SK-N-SH (cell line): Measurements from ENCODE around the gene TXNRD1. TPM values are rescaled to one million over a fixed set of nuclear protein-coding genes. Genes with fewer than 3 reads are reported as not detected.

Experiments
- CTCF ChIA-PET: fragments of 300-600, 350-600 bp; formaldehyde crosslinking; extraction: SDS; loops from one replicate; lab custom pipeline; 2021; lab: Yijun Ruan, JAX
- POLR2A ChIA-PET: fragments of 350-600 bp; sonication (Branson Sonifier 250); formaldehyde crosslinking; extraction: SDS; loops from one replicate; lab custom pipeline; 2020; ENCODE audit warnings: antibody characterized with exemption, inconsistent platforms; lab: Yijun Ruan, JAX
- DNase-seq: peaks from one replicate; pipeline ENCODE4 v3.0.0; 2012
- H2AFZ ChIP-seq: fragments of 200-600 bp; sonication (generic); 2 replicates; pipeline ENCODE4 v1.8.1; 2016; ENCODE audit warnings: antibody characterized with exemption, mild to moderate bottlenecking, low read depth
- H3F3A ChIP-seq: fragments of 200-600 bp; sonication (generic); replicated peaks from 2 replicates; pipeline ENCODE3; 2016; ENCODE audit warnings: antibody characterized with exemption, mild to moderate bottlenecking; ENCODE audit not compliant: insufficient read depth
- H3K27ac ChIP-seq, 2 experiments: fragments of 200-500 bp in 1 of 2; fragments of 200-600 bp in 1 of 2; sonication (Bioruptor generic) in 1 of 2; sonication (generic), shearing (Covaris generic) in 1 of 2; 2 replicates each; pipeline versions ENCODE4 v1.5.1 to v1.6.1; 2014 to 2016; ENCODE audit warnings: low read depth in 2 of 2, inconsistent platforms in 1 of 2, low read length in 1 of 2, mild to moderate bottlenecking in 1 of 2, mixed read lengths in 1 of 2
- H3K27me3 ChIP-seq: fragments of 200-600 bp; sonication (generic), shearing (Covaris generic); 2 replicates; pipeline ENCODE4 v1.6.1; 2016; ENCODE audit warnings: mixed run types; ENCODE audit not compliant: insufficient read depth
- H3K36me3 ChIP-seq, 2 experiments: fragments of 200-500 bp in 1 of 2; fragments of 200-600 bp in 1 of 2; sonication (Bioruptor generic) in 1 of 2; sonication (generic) in 1 of 2; replicated peaks in 1 of 2; 2 replicates each; pipeline versions ENCODE3 to v1.5.1; 2014 to 2016; ENCODE audit warnings: low read length in 1 of 2, mild to moderate bottlenecking in 1 of 2; ENCODE audit not compliant: insufficient read depth in 2 of 2, control insufficient read depth in 1 of 2
- H3K4me1 ChIP-seq, 2 experiments: fragments of 200-500 bp in 1 of 2; fragments of 200-600 bp in 1 of 2; sonication (Bioruptor generic) in 1 of 2; sonication (generic), shearing (Covaris generic) in 1 of 2; 2 replicates each; pipeline versions ENCODE4 v1.5.1 to v1.6.1; 2014 to 2016; ENCODE audit warnings: low read depth in 1 of 2, low read length in 1 of 2, mixed run types in 1 of 2; ENCODE audit not compliant: insufficient read depth in 2 of 2, control insufficient read depth in 1 of 2
- H3K4me2 ChIP-seq: fragments of 200-600 bp; sonication (generic), shearing (Covaris generic); 2 replicates; pipeline ENCODE4 v1.6.1; 2017; ENCODE audit warnings: mixed run types
- H3K4me3 ChIP-seq, 2 experiments: fragments of 200-500 bp in 1 of 2; fragments of 200-600 bp in 1 of 2; sonication (Bioruptor generic) in 1 of 2; sonication (generic), shearing (Covaris generic) in 1 of 2; 2 replicates each; pipeline versions ENCODE4 v1.5.1 to v1.8.1; 2014 to 2016; ENCODE audit warnings: low read depth in 2 of 2, inconsistent platforms in 1 of 2, low read length in 1 of 2, mild to moderate bottlenecking in 1 of 2, mixed read lengths in 1 of 2, moderate library complexity in 1 of 2
- H3K79me2 ChIP-seq: fragments of 200-600 bp; sonication (generic); 2 replicates; pipeline ENCODE4 v1.8.1; 2017; ENCODE audit warnings: mild to moderate bottlenecking; ENCODE audit not compliant: insufficient read depth
- H3K9ac ChIP-seq: fragments of 200-600 bp; sonication (generic); 2 replicates; pipeline ENCODE4 v1.6.1; 2017; ENCODE audit warnings: mixed run types
- H3K9me2 ChIP-seq: fragments of 200-600 bp; sonication (generic); 2 replicates; pipeline ENCODE4 v1.6.1; 2017; ENCODE audit warnings: mixed run types
- H3K9me3 ChIP-seq: fragments of 200-600 bp; sonication (generic); 2 replicates; pipeline ENCODE4 v1.6.1; 2017; ENCODE audit warnings: mixed run types, mild to moderate bottlenecking, moderate library complexity
- H4K20me1 ChIP-seq: fragments of 200-600 bp; sonication (generic); 2 replicates; pipeline ENCODE4 v1.6.1; 2017; ENCODE audit warnings: mild to moderate bottlenecking, mixed run types; ENCODE audit not compliant: insufficient read depth
- CHD2 ChIP-seq: fragments of 150-350 bp; IDR thresholded peaks from 2 replicates; pipeline ENCODE4 v1.6.1; 2018; ENCODE audit warnings: low read length; ENCODE audit not compliant: partially characterized antibody
- CTCF ChIP-seq: fragments of 200-600 bp; sonication (generic); IDR thresholded peaks from 2 replicates; pipeline ENCODE4 v1.6.1; 2017; ENCODE audit warnings: antibody characterized with exemption, mild to moderate bottlenecking, moderate library complexity
- ELF1 ChIP-seq: IDR thresholded peaks from 2 replicates; pipeline ENCODE4 v1.4.0; 2012
- FOSL2 ChIP-seq: IDR thresholded peaks from 2 replicates; pipeline ENCODE4 v1.4.0; 2012; ENCODE audit warnings: low read depth, mild to moderate bottlenecking, moderate library complexity, borderline replicate concordance
- FOXM1 ChIP-seq: IDR thresholded peaks from 2 replicates; pipeline ENCODE4 v1.4.0; 2012; ENCODE audit warnings: low read depth, mild to moderate bottlenecking
- GABPA ChIP-seq: IDR thresholded peaks from 2 replicates; pipeline ENCODE4 v1.4.0; 2012; ENCODE audit warnings: low read depth, mild to moderate bottlenecking
- IRF3 ChIP-seq: fragments of 150-350 bp; IDR thresholded peaks from 2 replicates; pipeline ENCODE4 v1.6.1; 2016; ENCODE audit warnings: mild to moderate bottlenecking, low read depth, low read length
- JUND ChIP-seq: IDR thresholded peaks from 2 replicates; pipeline ENCODE4 v1.4.0; 2012
- MEF2A ChIP-seq: IDR thresholded peaks from 2 replicates; pipeline ENCODE4 v1.4.0; 2012; ENCODE audit warnings: low read depth, borderline replicate concordance
- MXI1 ChIP-seq: IDR thresholded peaks from 2 replicates; pipeline ENCODE4 v1.6.1; 2012; ENCODE audit warnings: mild to moderate bottlenecking, low read depth, low read length, improper control_type of control experiment
- NRF1 ChIP-seq: IDR thresholded peaks from 2 replicates; pipeline ENCODE4 v1.6.1; 2012; ENCODE audit warnings: low read depth, mild to moderate bottlenecking, low read length
- POLR2AphosphoS5 ChIP-seq: IDR thresholded peaks from 2 replicates; pipeline ENCODE4 v1.6.1; 2012; ENCODE audit warnings: low read depth, low read length
- RFX5 ChIP-seq: IDR thresholded peaks from 2 replicates; pipeline ENCODE4 v1.6.1; 2012; ENCODE audit warnings: mild to moderate bottlenecking, improper control_type of control experiment, low read length
- RXRA ChIP-seq: IDR thresholded peaks from 2 replicates; pipeline ENCODE4 v1.4.0; 2012; ENCODE audit warnings: low read depth, mild to moderate bottlenecking, borderline replicate concordance
- SMC3 ChIP-seq: IDR thresholded peaks from 2 replicates; pipeline ENCODE4 v1.6.1; 2012; ENCODE audit warnings: low read depth, low read length, improper control_type of control experiment
- TAF1 ChIP-seq: IDR thresholded peaks from 2 replicates; pipeline ENCODE4 v1.6.1; 2012; ENCODE audit warnings: low read depth, mild to moderate bottlenecking, low read length, moderate library complexity, borderline replicate concordance
- USF2 ChIP-seq: fragments of 150-350 bp; IDR thresholded peaks from 2 replicates; pipeline ENCODE4 v1.6.1; 2017; ENCODE audit warnings: antibody characterized with exemption, low read length, low read depth, borderline replicate concordance
- WGBS: methylation state at CpG from one replicate; pipeline ENCODE4 v1.1.6; 2017; ENCODE audit warnings: low lambda C conversion rate; 5-methylcytosine and 5-hydroxymethylcytosine counted together
- polyA plus RNA-seq, 3 experiments: library from polyadenylated mRNA; depleted of rRNA; stranded (reverse); fragments of >200 nt; gene quantifications; 2 replicates each; pipeline ENCODE4 v1.2.3, GENCODE V29; 2012
- TF ChIP-seq, protein P1 (sequence below): IDR thresholded peaks from 2 replicates; pipeline ENCODE4 v1.4.0; 2012; ENCODE audit warnings: low read depth, borderline replicate concordance
- TF ChIP-seq, protein P2 (sequence below): IDR thresholded peaks from 2 replicates; pipeline ENCODE4; 2012

TXNRD1 gene
- polyA plus RNA-seq, 1 of the 3 experiments (the other 2 are of a cell fraction), result 143 TPM

GRCh38 chr12:104294927-104295668 is 79.5 kb downstream of the TXNRD1 start:
- Histone ChIP-seq H3K9ac (no peak overlapping the region), H3K27me3 (no peaks in the 10 kb centered on the region), H2AFZ (no peak overlapping the region), H3K4me3 (no peak overlapping the region), H3K9me2 (no peaks in the 10 kb centered on the region), H3K9me3 (no peaks in the 10 kb centered on the region), H3F3A (no peaks in the 10 kb centered on the region), H3K27ac (no peak overlapping the region), H3K4me1 (peaks cover 0 to 10% of the 10 kb centered on the region in 2 experiments; a peak in 1 of 4 replicates), H4K20me1 (peaks cover 84% of the 10 kb centered on the region), H3K79me2 (peaks cover 98% of the 10 kb centered on the region), H3K36me3 (peaks cover 40 to 66% of the 10 kb centered on the region in 2 experiments), H3K4me2 (no peak overlapping the region)
- CTCF ChIA-PET, result interaction anchor here (0.6 to 1.5 kb wide), 5 partner anchors 8 to 94 kb away, joined by 3 to 5 read pairs (median 3); no protein-coding TSS in a partner anchor
- 80% methylated on average over 9 of the region's 9 CpGs for WGBS
- TF ChIP-seq SMC3 (no peak), FOSL2 (no peak), JUND (no peak), NRF1 (no peak), FOXM1 (no peak), GABPA (no peak), CTCF (no peak), ELF1 (no peak), MXI1 (no peak), RXRA (no peak), MEF2A (no peak), IRF3 (no peak), TAF1 (no peak), USF2 (no peak), POLR2AphosphoS5 (no peak), CHD2 (no peak), RFX5 (no peak)
- TF ChIP-seq, protein P1, sequence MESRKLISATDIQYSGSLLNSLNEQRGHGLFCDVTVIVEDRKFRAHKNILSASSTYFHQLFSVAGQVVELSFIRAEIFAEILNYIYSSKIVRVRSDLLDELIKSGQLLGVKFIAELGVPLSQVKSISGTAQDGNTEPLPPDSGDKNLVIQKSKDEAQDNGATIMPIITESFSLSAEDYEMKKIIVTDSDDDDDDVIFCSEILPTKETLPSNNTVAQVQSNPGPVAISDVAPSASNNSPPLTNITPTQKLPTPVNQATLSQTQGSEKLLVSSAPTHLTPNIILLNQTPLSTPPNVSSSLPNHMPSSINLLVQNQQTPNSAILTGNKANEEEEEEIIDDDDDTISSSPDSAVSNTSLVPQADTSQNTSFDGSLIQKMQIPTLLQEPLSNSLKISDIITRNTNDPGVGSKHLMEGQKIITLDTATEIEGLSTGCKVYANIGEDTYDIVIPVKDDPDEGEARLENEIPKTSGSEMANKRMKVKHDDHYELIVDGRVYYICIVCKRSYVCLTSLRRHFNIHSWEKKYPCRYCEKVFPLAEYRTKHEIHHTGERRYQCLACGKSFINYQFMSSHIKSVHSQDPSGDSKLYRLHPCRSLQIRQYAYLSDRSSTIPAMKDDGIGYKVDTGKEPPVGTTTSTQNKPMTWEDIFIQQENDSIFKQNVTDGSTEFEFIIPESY, result no peak
- TF ChIP-seq, protein P2, sequence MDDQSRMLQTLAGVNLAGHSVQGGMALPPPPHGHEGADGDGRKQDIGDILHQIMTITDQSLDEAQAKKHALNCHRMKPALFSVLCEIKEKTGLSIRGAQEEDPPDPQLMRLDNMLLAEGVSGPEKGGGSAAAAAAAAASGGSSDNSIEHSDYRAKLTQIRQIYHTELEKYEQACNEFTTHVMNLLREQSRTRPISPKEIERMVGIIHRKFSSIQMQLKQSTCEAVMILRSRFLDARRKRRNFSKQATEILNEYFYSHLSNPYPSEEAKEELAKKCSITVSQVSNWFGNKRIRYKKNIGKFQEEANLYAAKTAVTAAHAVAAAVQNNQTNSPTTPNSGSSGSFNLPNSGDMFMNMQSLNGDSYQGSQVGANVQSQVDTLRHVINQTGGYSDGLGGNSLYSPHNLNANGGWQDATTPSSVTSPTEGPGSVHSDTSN, result no peak
- DNase-seq, result no peak
- POLR2A ChIA-PET, result no interaction called here
